T-helper 17 cell (primary cell): ENCODE data around the gene SFMBT2. TPM values are rescaled to one million over a fixed set of nuclear protein-coding genes. Genes with fewer than 3 reads are reported as not detected.
A peak's percentile ranks its signal among the peaks of the same experiment; 100 is the strongest.
"Not testable (repeated sequence)": the region's sequence is repeated elsewhere in the genome, so short reads cannot be mapped to it uniquely, and the experiment has no call there.

Experiments used
- ATAC-seq: fragments of 150-1000 bp; cut with Tn5 transposase; 2 replicates; pipeline ENCODE4 v1.10.0; 2021; ENCODE audit warnings: mild to moderate bottlenecking, moderate library complexity
- DNase-seq, 3 donors: peaks; one replicate each; pipeline versions ENCODE4 v3.0.0 to v3.0.0-alpha.2; 2020 to 2021
- H3K9me3 ChIP-seq: one replicate; pipeline ENCODE4 v1.7.0; 2013; ENCODE audit warnings: low read length, mild to moderate bottlenecking; ENCODE audit not compliant: control insufficient read depth, poor library complexity, severe bottlenecking
- H3K27ac Mint-ChIP-seq: one replicate; pipeline ENCODE4 v1.8.0; 2022; ENCODE audit warnings: mild to moderate bottlenecking, moderate library complexity, mixed read lengths
- H3K27me3 Mint-ChIP-seq: one replicate; pipeline ENCODE4 v1.8.0; 2022; ENCODE audit warnings: mixed read lengths
- H3K36me3 Mint-ChIP-seq: one replicate; pipeline ENCODE4 v1.8.0; 2022; ENCODE audit warnings: low read depth, mixed read lengths
- H3K4me1 Mint-ChIP-seq: one replicate; pipeline ENCODE4 v1.8.0; 2022; ENCODE audit warnings: mild to moderate bottlenecking, mixed read lengths
- H3K4me3 Mint-ChIP-seq: one replicate; pipeline ENCODE4 v1.8.0; 2022; ENCODE audit warnings: mild to moderate bottlenecking, moderate library complexity, mixed read lengths
- total RNA-seq, 4 donors: library from RNA in 2 of 4; stranded (reverse) in 2 of 4; gene quantifications; one replicate each; pipeline ENCODE4 v1.2.3 and lab custom pipeline; 2022 to 2026

The SFMBT2 gene
- total RNA-seq, 2 donors from 2014 or later: 18.2 to 19.4 TPM

DNA sequence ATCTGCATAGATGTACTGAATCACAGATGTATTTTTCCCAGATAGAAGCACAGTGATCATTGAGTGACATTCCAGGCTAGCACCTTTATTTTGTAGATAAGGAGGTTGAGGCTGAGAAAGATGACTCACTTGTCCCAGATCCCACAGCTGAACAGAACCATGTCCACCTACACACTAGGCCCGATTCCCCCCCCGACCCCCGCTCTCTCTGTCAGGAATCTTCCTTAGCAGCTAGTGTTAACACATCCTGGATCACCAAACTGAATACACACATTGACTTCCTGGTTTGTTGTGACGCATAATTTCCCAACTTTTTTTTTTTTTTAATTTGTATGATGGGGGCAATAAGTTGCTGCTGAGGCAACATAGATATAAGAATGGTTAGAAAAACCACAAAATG lies 5.2 kb downstream of the SFMBT2 start:
- Mint-ChIP-seq H3K4me1 (peaks cover 21% of the 10 kb centered on the region), H3K27ac (peak overlapping the region; percentile 49), H3K36me3 (no peaks in the 10 kb centered on the region), H3K27me3 (no peaks in the 10 kb centered on the region), H3K4me3 (no peak overlapping the region)
- DNase-seq (no peak), ATAC-seq (no peak)
- no peaks in the 10 kb centered on the region for H3K9me3 ChIP-seq

DNA sequence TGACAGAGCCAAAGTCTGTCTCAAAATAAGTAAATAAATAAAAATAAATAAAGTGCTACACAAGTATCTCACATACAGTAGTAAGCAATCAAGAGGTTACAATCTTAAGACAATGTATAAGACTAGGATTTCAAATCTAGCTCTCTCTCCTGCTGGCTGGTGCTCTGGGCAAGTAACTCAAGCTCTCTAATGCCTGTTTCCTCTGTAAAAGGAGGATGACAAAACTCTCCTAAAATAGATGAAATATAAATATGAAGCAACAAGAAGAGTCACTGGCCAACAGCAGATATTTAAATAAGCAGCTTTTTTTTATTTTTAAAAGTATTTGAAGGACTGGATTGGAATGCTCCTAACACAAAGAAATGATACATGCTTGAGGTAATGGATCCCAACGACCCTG lies 7.2 kb downstream of the SFMBT2 start:
- no peak overlapping the region for H3K27ac Mint-ChIP-seq
- ATAC-seq (no peak), DNase-seq (no peak)
- H3K36me3 Mint-ChIP-seq: no peaks in the 10 kb centered on the region
- H3K4me3 Mint-ChIP-seq: no peak overlapping the region
- peaks cover 17% of the 10 kb centered on the region for H3K4me1 Mint-ChIP-seq
- H3K27me3 Mint-ChIP-seq: no peaks in the 10 kb centered on the region
- no peaks in the 10 kb centered on the region for H3K9me3 ChIP-seq

DNA sequence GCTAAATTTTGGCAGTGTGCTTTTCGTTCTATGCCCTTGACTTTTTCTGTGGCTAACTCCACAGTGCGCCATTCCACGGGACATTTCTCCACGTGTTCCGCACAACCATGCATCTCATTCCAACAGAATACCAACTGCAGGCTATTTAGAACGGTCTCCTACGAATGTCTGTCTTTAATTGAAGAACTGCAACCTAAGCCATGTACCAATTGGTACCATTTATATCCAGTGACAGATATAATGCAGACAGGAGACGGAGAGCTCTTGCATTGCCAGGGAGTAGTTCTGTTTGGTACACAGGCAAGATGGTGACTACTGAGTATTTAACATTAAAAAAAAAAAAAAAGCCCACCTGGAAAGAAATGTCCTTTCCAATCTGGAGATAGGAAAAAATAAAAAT lies 9.1 kb downstream of the SFMBT2 start:
- no peak overlapping the region for H3K4me3 Mint-ChIP-seq
- no peaks in the 10 kb centered on the region for H3K27me3 Mint-ChIP-seq
- no peaks in the 10 kb centered on the region for H3K36me3 Mint-ChIP-seq
- peaks cover 22% of the 10 kb centered on the region for H3K4me1 Mint-ChIP-seq
- DNase-seq (no peak), ATAC-seq (no peak)
- H3K27ac Mint-ChIP-seq: no peak overlapping the region
- H3K9me3 ChIP-seq: no peaks in the 10 kb centered on the region

DNA sequence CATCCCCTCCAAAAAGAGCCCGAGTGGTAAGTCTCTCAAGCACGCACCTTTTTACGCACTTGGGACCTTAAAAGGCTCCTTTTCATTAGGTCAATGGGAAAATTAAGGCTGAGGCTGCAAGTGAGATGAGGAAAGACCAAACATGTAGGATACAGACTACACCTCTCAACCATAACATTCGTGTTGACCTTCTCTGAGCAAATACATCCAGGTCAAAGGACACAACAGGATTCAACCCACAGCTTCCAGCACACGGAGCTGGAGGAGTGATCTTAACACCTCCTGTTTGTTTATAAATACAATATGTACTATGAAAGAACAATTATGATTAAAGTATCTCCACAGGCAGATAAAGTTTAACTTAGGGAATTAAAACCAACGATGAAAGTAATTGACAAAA lies 9.7 kb downstream of the SFMBT2 start:
- peaks cover 22% of the 10 kb centered on the region for H3K4me1 Mint-ChIP-seq
- H3K4me3 Mint-ChIP-seq: no peak overlapping the region
- no peak for DNase-seq
- H3K36me3 Mint-ChIP-seq: no peaks in the 10 kb centered on the region
- H3K27ac Mint-ChIP-seq: no peak overlapping the region
- no peaks in the 10 kb centered on the region for H3K9me3 ChIP-seq
- H3K27me3 Mint-ChIP-seq: no peaks in the 10 kb centered on the region
- ATAC-seq: no peak

DNA sequence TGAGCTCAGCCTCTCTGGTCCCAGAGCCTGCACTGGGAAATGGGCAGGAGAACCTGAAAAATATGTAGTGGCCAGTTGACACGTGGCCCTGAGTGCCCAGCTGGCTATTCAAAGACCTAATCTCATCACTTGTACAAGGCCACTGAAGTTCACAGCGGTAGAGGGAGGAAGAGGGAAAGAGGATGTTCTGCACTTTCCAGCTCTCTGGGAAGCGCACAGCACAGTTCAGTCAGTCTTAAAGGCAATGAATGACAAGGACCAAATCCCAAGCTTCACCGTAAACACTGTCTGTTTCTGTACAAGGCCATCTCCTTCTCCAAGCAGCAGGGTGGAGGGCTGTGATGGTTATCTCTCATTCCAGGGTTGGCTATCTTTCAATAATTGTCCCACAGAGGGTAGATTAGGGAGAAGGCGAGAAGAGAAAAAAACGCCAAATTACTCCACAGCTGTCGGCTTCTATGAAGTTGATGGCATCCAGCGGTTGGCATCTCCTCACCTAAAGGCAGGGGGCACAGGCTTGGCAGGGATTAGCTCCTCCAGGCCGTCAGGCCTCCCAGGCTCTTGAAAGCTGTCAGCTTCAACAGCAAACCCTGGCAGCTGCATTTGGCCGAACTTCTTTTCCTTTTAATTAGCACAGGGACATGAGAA lies 10.6 kb downstream of the SFMBT2 start:
- no peaks in the 10 kb centered on the region for H3K9me3 ChIP-seq
- no peak overlapping the region for H3K4me3 Mint-ChIP-seq
- peaks cover 26% of the 10 kb centered on the region for H3K4me1 Mint-ChIP-seq
- no peak for DNase-seq
- H3K27ac Mint-ChIP-seq: no peak overlapping the region
- ATAC-seq: no peak
- H3K27me3 Mint-ChIP-seq: no peaks in the 10 kb centered on the region
- no peaks in the 10 kb centered on the region for H3K36me3 Mint-ChIP-seq

DNA sequence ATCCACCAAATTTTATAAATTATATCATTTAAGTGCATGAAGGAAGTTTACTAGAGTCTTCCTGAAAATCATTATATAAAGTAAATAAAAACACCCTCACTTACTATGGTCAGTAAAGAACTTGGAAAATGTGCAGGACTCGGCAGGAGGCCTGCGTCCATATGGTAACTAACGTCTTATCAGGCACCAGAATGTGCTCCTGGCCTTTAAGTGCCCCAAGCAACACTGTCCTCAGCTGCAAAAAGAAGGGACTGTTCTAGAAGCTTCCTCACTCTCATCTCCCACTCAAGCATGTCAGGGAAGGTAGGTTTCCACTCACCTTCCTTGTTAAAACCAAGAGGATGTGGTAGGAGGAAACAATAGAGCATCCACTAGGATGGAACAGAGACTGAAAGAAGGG lies 11.3 kb downstream of the SFMBT2 start:
- H3K9me3 ChIP-seq: no peaks in the 10 kb centered on the region
- H3K4me3 Mint-ChIP-seq: no peak overlapping the region
- peaks cover 25% of the 10 kb centered on the region for H3K4me1 Mint-ChIP-seq
- DNase-seq: no peak
- H3K27me3 Mint-ChIP-seq: no peaks in the 10 kb centered on the region
- no peak for ATAC-seq
- H3K27ac Mint-ChIP-seq: no peak overlapping the region
- no peaks in the 10 kb centered on the region for H3K36me3 Mint-ChIP-seq

DNA sequence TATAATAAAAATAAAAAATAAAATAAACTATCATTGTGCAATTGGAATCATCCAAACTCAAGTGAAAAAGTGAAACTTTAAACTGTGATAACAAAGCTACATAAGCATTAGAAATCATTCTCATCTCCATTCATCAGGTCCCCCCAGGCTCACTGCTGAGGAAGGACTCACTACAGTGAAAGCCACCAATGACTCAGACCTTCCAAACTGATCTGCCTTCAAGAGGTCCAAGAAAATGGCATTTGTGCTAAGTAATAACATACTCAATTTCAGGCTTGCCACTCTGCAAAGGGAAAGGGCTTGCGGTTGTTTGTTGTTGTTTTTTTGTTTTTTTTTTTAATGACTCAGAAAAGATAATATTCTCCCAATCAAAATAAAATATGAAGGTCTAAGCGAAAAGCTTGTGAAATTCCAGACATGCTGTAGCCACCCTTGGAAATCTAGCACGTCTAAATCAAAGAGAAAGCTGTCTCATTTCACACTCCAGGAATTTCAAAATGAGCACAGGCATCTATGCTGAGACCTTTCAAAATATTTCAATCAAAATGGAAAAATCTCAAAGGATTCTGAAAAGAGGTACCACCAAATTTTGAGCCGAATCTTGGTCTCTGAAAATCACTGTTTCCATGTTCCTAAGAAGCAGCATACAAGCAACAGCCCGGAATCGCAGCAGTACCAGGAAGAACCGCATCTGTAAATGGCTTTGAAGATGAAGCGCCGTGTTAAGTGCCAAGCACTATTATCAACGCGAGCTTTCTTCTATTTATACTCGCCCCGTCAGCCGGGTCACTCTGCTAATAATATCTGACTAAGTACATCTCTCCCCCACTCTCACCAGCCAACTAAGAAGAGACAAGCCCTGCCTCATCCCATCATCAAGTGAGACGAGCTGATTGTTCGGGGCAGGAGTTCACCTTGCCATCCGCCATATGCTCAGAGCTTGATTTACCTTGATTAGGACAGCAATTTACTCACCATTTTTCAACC lies 13.5 kb downstream of the SFMBT2 start:
- H3K4me3 Mint-ChIP-seq: no peak overlapping the region
- DNase-seq (no peak), ATAC-seq (no peak)
- H3K27ac Mint-ChIP-seq: no peak overlapping the region
- no peaks in the 10 kb centered on the region for H3K9me3 ChIP-seq
- H3K4me1 Mint-ChIP-seq: peaks cover 28% of the 10 kb centered on the region
- no peaks in the 10 kb centered on the region for H3K27me3 Mint-ChIP-seq
- H3K36me3 Mint-ChIP-seq: no peaks in the 10 kb centered on the region

DNA sequence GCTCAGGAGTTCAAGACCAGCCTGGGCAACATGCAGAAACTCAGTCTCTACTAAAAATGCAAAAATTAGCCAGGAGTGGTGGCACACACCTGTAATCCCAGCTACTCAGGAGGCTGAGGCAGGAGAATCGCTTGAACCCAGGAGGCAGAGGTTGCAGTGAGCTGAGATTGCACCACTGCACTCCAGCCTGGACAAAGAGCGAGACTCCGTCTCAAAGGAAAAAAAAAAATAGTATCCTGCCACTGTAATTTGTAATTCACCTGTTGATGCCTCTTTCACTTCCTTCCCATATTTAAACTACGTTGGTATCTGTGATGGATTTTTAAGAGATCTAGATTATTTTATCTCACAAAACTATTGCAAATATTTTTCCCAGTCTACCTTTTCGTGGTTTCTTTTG lies 18.5 kb downstream of the SFMBT2 start:
- H3K27me3 Mint-ChIP-seq, H3K36me3 Mint-ChIP-seq, H3K4me3 Mint-ChIP-seq, DNase-seq, ATAC-seq, H3K27ac Mint-ChIP-seq, H3K9me3 ChIP-seq: not testable (repeated sequence)
- peaks cover 39% of the 10 kb centered on the region for H3K4me1 Mint-ChIP-seq

DNA sequence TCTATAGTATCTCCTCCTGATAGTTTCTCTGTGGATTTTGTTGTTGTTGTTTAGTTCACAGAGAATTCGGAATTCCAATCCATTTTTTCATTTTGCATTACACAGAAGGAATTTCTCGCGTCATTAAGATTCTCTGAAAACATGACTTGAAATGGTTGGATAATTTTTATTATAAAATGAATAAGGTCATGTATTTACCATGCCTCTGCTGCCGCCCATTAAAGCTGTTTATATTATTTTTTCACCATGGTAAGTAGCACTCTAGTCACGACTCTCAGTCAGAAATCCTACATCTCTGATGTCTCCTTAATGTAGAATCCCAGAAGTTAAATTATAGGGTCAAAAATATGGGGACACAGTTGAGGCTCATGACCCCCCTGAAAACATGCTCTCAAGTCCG lies 19.1 kb downstream of the SFMBT2 start:
- Mint-ChIP-seq H3K4me1 (peaks cover 39% of the 10 kb centered on the region), H3K4me3 (no peak overlapping the region), H3K36me3 (no peaks in the 10 kb centered on the region), H3K27ac (no peak overlapping the region), H3K27me3 (no peaks in the 10 kb centered on the region)
- H3K9me3 ChIP-seq: no peaks in the 10 kb centered on the region
- DNase-seq (no peak), ATAC-seq (no peak)

DNA sequence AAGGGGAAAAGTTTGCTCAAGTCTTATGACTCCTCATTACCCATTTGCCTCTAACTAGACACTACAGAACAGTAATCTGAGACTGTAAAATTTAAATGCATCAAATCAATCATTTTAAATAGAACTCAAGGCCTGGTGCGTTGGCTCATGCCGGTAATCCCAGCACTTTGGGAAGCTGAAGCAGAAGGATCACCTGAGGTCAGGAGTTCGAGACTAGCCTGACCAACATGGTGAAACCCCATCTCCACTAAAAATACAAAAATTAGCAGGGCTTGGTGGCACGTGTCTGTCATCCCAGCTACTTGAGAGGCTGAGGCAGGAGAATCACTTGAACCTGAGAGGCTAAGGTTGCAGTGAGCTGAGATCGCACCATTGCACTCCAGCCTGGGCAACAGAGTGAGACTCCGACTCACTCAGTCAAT lies 20.1 kb downstream of the SFMBT2 start:
- not testable (repeated sequence) for H3K4me3 Mint-ChIP-seq, H3K36me3 Mint-ChIP-seq, ATAC-seq, H3K9me3 ChIP-seq, DNase-seq, H3K27me3 Mint-ChIP-seq
- peaks cover 43% of the 10 kb centered on the region for H3K4me1 Mint-ChIP-seq
- peak overlapping the region; percentile 39 for H3K27ac Mint-ChIP-seq

DNA sequence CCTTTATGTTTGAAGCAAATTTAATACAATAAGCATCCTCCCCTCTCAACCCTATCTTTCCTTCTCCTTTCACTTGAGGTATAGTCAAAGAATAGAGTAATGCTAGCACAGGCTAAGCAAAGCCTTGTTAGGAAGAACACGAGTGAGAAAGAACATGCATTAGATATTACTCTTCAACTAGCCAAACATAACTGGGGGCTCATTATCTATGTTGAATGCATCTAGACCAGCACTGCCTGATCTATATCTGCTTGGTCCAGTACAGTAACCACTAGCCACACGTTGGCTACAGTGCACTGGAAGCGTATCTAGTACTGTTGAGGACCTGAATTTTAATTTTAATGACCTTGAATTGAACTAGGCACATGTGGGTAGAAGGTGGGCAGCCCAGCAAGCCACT lies 21.0 kb downstream of the SFMBT2 start:
- H3K36me3 Mint-ChIP-seq: no peaks in the 10 kb centered on the region
- ATAC-seq (no peak), DNase-seq (no peak)
- no peaks in the 10 kb centered on the region for H3K27me3 Mint-ChIP-seq
- peak overlapping the region; percentile 93 for H3K27ac Mint-ChIP-seq
- peaks cover 45% of the 10 kb centered on the region for H3K4me1 Mint-ChIP-seq
- no peak overlapping the region for H3K4me3 Mint-ChIP-seq
- no peaks in the 10 kb centered on the region for H3K9me3 ChIP-seq

DNA sequence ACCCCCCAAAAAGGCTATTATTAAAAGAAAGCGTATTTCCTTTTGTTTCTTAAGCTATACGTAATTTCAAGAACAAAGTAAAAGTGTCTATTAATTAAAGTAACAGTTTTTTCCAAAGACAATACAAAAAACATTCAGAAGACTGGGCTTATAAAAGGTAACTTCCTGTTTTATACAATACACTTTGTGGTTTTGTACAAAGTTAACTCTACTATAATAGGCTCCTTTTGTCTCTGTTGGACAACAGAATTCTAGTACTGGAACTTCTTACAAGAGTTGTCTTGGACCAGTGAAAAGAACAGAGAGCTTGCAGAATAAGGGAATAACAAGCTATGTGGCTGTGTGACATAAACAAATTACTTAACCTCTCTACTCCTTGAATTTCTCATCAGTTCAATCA lies 21.5 kb downstream of the SFMBT2 start:
- H3K27ac Mint-ChIP-seq: peak overlapping the region; percentile 93
- H3K9me3 ChIP-seq: no peaks in the 10 kb centered on the region
- no peak for DNase-seq
- no peaks in the 10 kb centered on the region for H3K36me3 Mint-ChIP-seq
- H3K27me3 Mint-ChIP-seq: no peaks in the 10 kb centered on the region
- H3K4me1 Mint-ChIP-seq: peaks cover 45% of the 10 kb centered on the region
- peak overlapping the region; percentile 87 for H3K4me3 Mint-ChIP-seq
- ATAC-seq: no peak

DNA sequence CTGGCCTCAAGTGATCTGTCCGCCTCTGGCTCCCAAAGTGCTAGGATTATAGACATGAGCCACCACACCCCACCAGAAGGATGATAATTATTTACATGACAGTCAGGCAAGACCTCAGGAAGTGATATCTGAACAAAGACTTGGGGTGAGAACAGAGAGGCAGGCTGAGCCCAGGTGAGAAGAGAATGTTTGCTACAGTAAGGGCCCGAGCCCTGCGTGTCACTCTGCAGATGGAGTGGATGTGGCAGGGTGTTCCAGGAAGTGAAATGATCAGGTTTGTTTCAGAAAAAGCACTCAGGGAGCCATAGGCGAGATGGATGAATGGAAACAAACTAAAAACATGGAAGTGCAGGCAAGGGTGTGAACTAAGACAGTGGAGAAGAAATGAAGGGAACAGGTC lies 22.2 kb downstream of the SFMBT2 start:
- Mint-ChIP-seq H3K27me3 (no peaks in the 10 kb centered on the region), H3K4me1 (peaks cover 43% of the 10 kb centered on the region), H3K4me3 (peak overlapping the region; percentile 87), H3K27ac (peak overlapping the region; percentile 93), H3K36me3 (no peaks in the 10 kb centered on the region)
- DNase-seq (no peak), ATAC-seq (peak; percentile 63)
- H3K9me3 ChIP-seq: no peaks in the 10 kb centered on the region
